Smooth muscle cell (in vitro differentiated cells): ENCODE measurements around the gene NAP1L4. TPM values are rescaled to one million over a fixed set of nuclear protein-coding genes. Genes with fewer than 3 reads are reported as not detected.

Experiments used
- DNase-seq: peaks from one replicate; lab custom pipeline; 2025; ENCODE audit not compliant: unreplicated experiment; lab: John Stamatoyannopoulos, UW
- H2AFZ ChIP-seq: fragments of 200-600 bp; sonication (generic); 2 replicates; pipeline ENCODE4 v1.6.0; 2016; ENCODE audit warnings: antibody characterized with exemption, low read depth, mild to moderate bottlenecking
- H3F3A ChIP-seq: fragments of 200-600 bp; sonication (generic); 2 replicates; pipeline ENCODE4 v1.6.0; 2017; ENCODE audit warnings: antibody characterized with exemption, low read depth
- H3K27ac ChIP-seq: fragments of 200-600 bp; sonication (generic); 2 replicates; pipeline ENCODE4 v1.5.1; 2016; ENCODE audit warnings: low read depth, mild to moderate bottlenecking
- H3K27me3 ChIP-seq: fragments of 200-600 bp; sonication (generic); 2 replicates; pipeline ENCODE4 v1.6.1; 2016; ENCODE audit warnings: low read depth, mild to moderate bottlenecking
- H3K36me3 ChIP-seq: fragments of 200-600 bp; sonication (generic); 2 replicates; pipeline ENCODE4 v1.5.1; 2016; ENCODE audit warnings: low read depth
- H3K4me1 ChIP-seq: fragments of 200-600 bp; sonication (generic); 2 replicates; pipeline ENCODE4 v1.5.1; 2016; ENCODE audit warnings: low read depth
- H3K4me2 ChIP-seq: fragments of 200-600 bp; sonication (generic); 2 replicates; pipeline ENCODE4 v1.6.0; 2016; ENCODE audit warnings: mild to moderate bottlenecking
- H3K4me3 ChIP-seq: fragments of 200-600 bp; sonication (generic); 2 replicates; pipeline ENCODE4 v1.5.1; 2016; ENCODE audit warnings: mild to moderate bottlenecking
- H3K79me2 ChIP-seq: fragments of 200-600 bp; sonication (generic); 2 replicates; pipeline ENCODE4 v1.6.0; 2016; ENCODE audit warnings: low read depth, mild to moderate bottlenecking
- H3K9ac ChIP-seq: fragments of 200-600 bp; sonication (generic); 2 replicates; pipeline ENCODE4 v1.6.0; 2016; ENCODE audit warnings: low read depth
- H3K9me3 ChIP-seq: fragments of 200-600 bp; sonication (generic); replicated peaks from 2 replicates; pipeline ENCODE4 v1.5.1; 2016; ENCODE audit warnings: low read depth
- H4K20me1 ChIP-seq: fragments of 200-600 bp; sonication (generic); 2 replicates; pipeline ENCODE4 v1.6.0; 2016; ENCODE audit warnings: low read depth
- CTCF ChIP-seq: fragments of 200-600 bp; sonication (generic); IDR thresholded peaks from 2 replicates; pipeline ENCODE4 v1.5.1; 2017; ENCODE audit warnings: borderline replicate concordance, mild to moderate bottlenecking, antibody characterized with exemption; ENCODE audit not compliant: insufficient read depth, poor library complexity, severe bottlenecking
- WGBS: methylation state at CpG from one replicate; pipeline ENCODE4 v1.1.7; 2016; ENCODE audit warnings: low lambda C conversion rate; 5-methylcytosine and 5-hydroxymethylcytosine counted together
- polyA plus RNA-seq: library from polyadenylated mRNA; unstranded; fragments of >200 nt; fragmentation: Nextera tagmentation; extraction: Ambion mirVana; gene quantifications from 2 replicates; pipeline ENCODE4 v1.2.1, GENCODE V29; 2016
- total RNA-seq: library from RNA; depleted of rRNA; stranded (reverse); fragments of >200 nt; gene quantifications from 2 replicates; pipeline ENCODE4 v1.2.3, GENCODE V29; 2014

NAP1L4 gene
- total and polyA plus RNA-seq, 2 experiments from 2014 or later: 63.1 to 95.0 TPM

GRCh38 chr11:2927851-2928604 lies 64.1 kb downstream of the NAP1L4 start:
- no peaks in the 10 kb centered on the region for H3F3A ChIP-seq
- H3K79me2 ChIP-seq: peaks cover 15% of the 10 kb centered on the region
- peaks cover 25% of the 10 kb centered on the region for H4K20me1 ChIP-seq
- peak overlapping the region; percentile 72 for H3K27ac ChIP-seq
- no peaks in the 10 kb centered on the region for H3K36me3 ChIP-seq
- no peaks in the 10 kb centered on the region for H3K27me3 ChIP-seq
- no peak for DNase-seq
- peak overlapping the region; percentile 86 for H3K9ac ChIP-seq
- no peaks in the 10 kb centered on the region for H3K9me3 ChIP-seq
- TF ChIP-seq CTCF: no peak
- H3K4me3 ChIP-seq: peak overlapping the region; percentile 78
- peak overlapping the region; percentile 98 for H3K4me2 ChIP-seq
- WGBS: 26% methylated on average over 25 of the region's 25 CpGs
- H3K4me1 ChIP-seq: peaks cover 6% of the 10 kb centered on the region
- H2AFZ ChIP-seq: no peak overlapping the region

- peaks cover 25% of the 10 kb centered on the region for H4K20me1 ChIP-seq
- no peak overlapping the region for H3K9ac ChIP-seq
- 89% methylated on average over 12 of the region's 12 CpGs for WGBS
- TF ChIP-seq CTCF: no peak
- no peaks in the 10 kb centered on the region for H3K27me3 ChIP-seq
- H2AFZ ChIP-seq: no peak overlapping the region
- DNase-seq: no peak
- no peaks in the 10 kb centered on the region for H3F3A ChIP-seq
- H3K4me1 ChIP-seq: peaks cover 6% of the 10 kb centered on the region
- H3K79me2 ChIP-seq: peaks cover 15% of the 10 kb centered on the region
- no peaks in the 10 kb centered on the region for H3K9me3 ChIP-seq
- H3K36me3 ChIP-seq: no peaks in the 10 kb centered on the region
- H3K27ac ChIP-seq: no peak overlapping the region
- peak overlapping the region; percentile 78 for H3K4me3 ChIP-seq
- H3K4me2 ChIP-seq: peak overlapping the region; percentile 98
Observed at GRCh38 chr11:2927121-2927800, 64.9 kb downstream of the NAP1L4 start.

- Histone ChIP-seq H3K4me1 (peaks cover 6% of the 10 kb centered on the region), H3K4me3 (no peak overlapping the region), H3K36me3 (no peaks in the 10 kb centered on the region), H3K9ac (no peak overlapping the region), H3K9me3 (no peaks in the 10 kb centered on the region), H4K20me1 (peaks cover 25% of the 10 kb centered on the region), H3K79me2 (peaks cover 15% of the 10 kb centered on the region), H2AFZ (no peak overlapping the region), H3F3A (no peaks in the 10 kb centered on the region), H3K27me3 (no peaks in the 10 kb centered on the region), H3K4me2 (no peak overlapping the region), H3K27ac (no peak overlapping the region)
- no peak for DNase-seq
- 94% methylated on average over 11 of the region's 11 CpGs for WGBS
- TF ChIP-seq CTCF: no peak
Observed at GRCh38 chr11:2926611-2927051, 65.5 kb downstream of the NAP1L4 start.
